DMS153 (cell line): ENCODE results near the gene MICALL2.
"Not testable (repeated sequence)": the region's sequence is repeated elsewhere in the genome, so short reads cannot be mapped to it uniquely, and the experiment has no call there.

Source experiments
- DNase-seq: peaks from one replicate; lab custom pipeline; 2025; lab: John Stamatoyannopoulos, UW

The MICALL2 gene

GRCh38 chr7:1447551-1448244 is 11.6 kb downstream of the MICALL2 start:
- DNase-seq = no peak

GRCh38 chr7:1447112-1447511 is 12.2 kb downstream of the MICALL2 start:
- no peak for DNase-seq

- DNase-seq = peak; percentile 70
These were observed 12.6 kb downstream of the MICALL2 start for GRCh38 chr7:1446620-1447032.

- peak; percentile 67 for DNase-seq
These were observed 13.2 kb downstream of the MICALL2 start for GRCh38 chr7:1446026-1446425.

- DNase-seq = no peak
These were observed 13.9 kb downstream of the MICALL2 start for GRCh38 chr7:1445341-1445740.

- DNase-seq = no peak
These were observed 14.3 kb downstream of the MICALL2 start for GRCh38 chr7:1444925-1445322.

- no peak for DNase-seq
These were observed 14.9 kb downstream of the MICALL2 start for GRCh38 chr7:1444214-1444924.

- not testable (repeated sequence) for DNase-seq
These were observed 15.6 kb downstream of the MICALL2 start for GRCh38 chr7:1443587-1444200.

- no peak for DNase-seq
These were observed 16.7 kb downstream of the MICALL2 start for GRCh38 chr7:1442355-1443124.

GRCh38 chr7:1441615-1442354 is 17.5 kb downstream of the MICALL2 start:
- DNase-seq = no peak

- DNase-seq = no peak
These were observed 18.6 kb downstream of the MICALL2 start for GRCh38 chr7:1440620-1441019.

- DNase-seq = no peak
These were observed 19.6 kb downstream of the MICALL2 start for GRCh38 chr7:1439373-1440363.

- DNase-seq = no peak
These were observed 20.4 kb downstream of the MICALL2 start for GRCh38 chr7:1438821-1439220.

GRCh38 chr7:1438208-1438607 is 21.1 kb downstream of the MICALL2 start:
- DNase-seq = no peak

- DNase-seq = no peak
These were observed 22.0 kb downstream of the MICALL2 start for GRCh38 chr7:1437155-1437880.

- no peak for DNase-seq
These were observed 22.7 kb downstream of the MICALL2 start for GRCh38 chr7:1436608-1437007.

- no peak for DNase-seq
These were observed 24.2 kb downstream of the MICALL2 start for GRCh38 chr7:1434891-1435670.

GRCh38 chr7:1434165-1434718 is 25.0 kb downstream of the MICALL2 start:
- DNase-seq = no peak
